HEK293 (cell line): ENCODE results near the gene KLHL14.

ENCODE experiments used
- CTCF ChIA-PET: fragments of 350-600 bp; formaldehyde crosslinking; extraction: SDS; loops from one replicate; lab custom pipeline; 2021; ENCODE audit warnings: antibody characterized with exemption; lab: Yijun Ruan, JAX
- POLR2A ChIA-PET: fragments of 300-600 bp; formaldehyde crosslinking; extraction: SDS; loops from one replicate; lab custom pipeline; 2020; ENCODE audit warnings: antibody characterized with exemption, inconsistent platforms; lab: Yijun Ruan, JAX
- H3K27ac ChIP-seq: fragments of 200-500 bp; sonication (Bioruptor generic); 2 replicates; pipeline ENCODE4 v1.5.1; 2014; ENCODE audit warnings: low read depth, low read length, control low read depth, inconsistent platforms; ENCODE audit errors: extremely low read depth
- H3K36me3 ChIP-seq, 2 experiments: fragments of 200-500 bp in 1 of 2; sonication (Bioruptor generic) in 1 of 2; 1 replicate in 1 of 2; 2 replicates in 1 of 2; pipeline ENCODE4 v1.5.1; 2014 to 2017; ENCODE audit warnings: inconsistent platforms in 2 of 2, low read length in 2 of 2; ENCODE audit not compliant: control insufficient read depth in 2 of 2, insufficient read depth in 1 of 2
- H3K4me1 ChIP-seq: fragments of 200-500 bp; sonication (Bioruptor generic); 2 replicates; pipeline ENCODE4 v1.5.1; 2014; ENCODE audit warnings: mild to moderate bottlenecking, low read length, inconsistent platforms; ENCODE audit not compliant: control insufficient read depth, insufficient read depth
- H3K4me3 ChIP-seq: 2 replicates; pipeline ENCODE4 v1.5.1; 2011; ENCODE audit warnings: low read depth, mild to moderate bottlenecking, control low read depth, low read length, moderate library complexity
- H3K9me3 ChIP-seq: fragments of 200-500 bp; sonication (Bioruptor generic); 2 replicates; pipeline ENCODE4 v1.5.1; 2014; ENCODE audit warnings: low read depth, low read length, inconsistent platforms; ENCODE audit not compliant: control insufficient read depth, insufficient read depth
- GLI4 ChIP-seq: fragments of 450-650 bp; formaldehyde crosslinking; IDR thresholded peaks from 2 replicates; pipeline ENCODE4 v1.5.1; 2016; ENCODE audit warnings: missing biosample characterization, missing genetic modification characterization
- KLF17 ChIP-seq: fragments of 450-650 bp; formaldehyde crosslinking; IDR thresholded peaks from 2 replicates; pipeline ENCODE4 v1.5.1; 2016; ENCODE audit warnings: missing biosample characterization, missing genetic modification characterization
- KLF8 ChIP-seq: fragments of 450-650 bp; formaldehyde crosslinking; IDR thresholded peaks from 2 replicates; pipeline ENCODE4 v1.5.1; 2016; ENCODE audit warnings: missing biosample characterization, missing genetic modification characterization
- REST ChIP-seq: fragments of 450-650 bp; formaldehyde crosslinking; IDR thresholded peaks from 2 replicates; pipeline ENCODE4 v1.5.1; 2016; ENCODE audit warnings: missing biosample characterization, missing genetic modification characterization
- SP3 ChIP-seq: fragments of 450-650 bp; formaldehyde crosslinking; IDR thresholded peaks from 2 replicates; pipeline ENCODE4 v1.5.1; 2016; ENCODE audit warnings: missing biosample characterization, missing genetic modification characterization
- ZBTB20 ChIP-seq: fragments of 450-650 bp; formaldehyde crosslinking; IDR thresholded peaks from 2 replicates; pipeline ENCODE4 v1.5.1; 2016; ENCODE audit warnings: missing biosample characterization, missing genetic modification characterization
- ZBTB49 ChIP-seq: fragments of 450-650 bp; formaldehyde crosslinking; IDR thresholded peaks from 2 replicates; pipeline ENCODE4 v1.5.1; 2016; ENCODE audit warnings: missing biosample characterization, missing genetic modification characterization, low read depth
- ZNF10 ChIP-seq: fragments of 450-650 bp; formaldehyde crosslinking; IDR thresholded peaks from 2 replicates; pipeline ENCODE4 v1.5.1; 2017; ENCODE audit warnings: missing biosample characterization, missing genetic modification characterization
- ZNF114 ChIP-seq: fragments of 450-650 bp; formaldehyde crosslinking; IDR thresholded peaks from 2 replicates; pipeline ENCODE4 v1.5.0; 2017; ENCODE audit warnings: missing biosample characterization, missing genetic modification characterization
- ZNF148 ChIP-seq: fragments of 450-650 bp; formaldehyde crosslinking; IDR thresholded peaks from 2 replicates; pipeline ENCODE4 v1.5.0; 2017; ENCODE audit warnings: missing biosample characterization, missing genetic modification characterization, borderline replicate concordance
- ZNF16 ChIP-seq: fragments of 450-650 bp; formaldehyde crosslinking; IDR thresholded peaks from 2 replicates; pipeline ENCODE4 v1.5.1; 2016; ENCODE audit warnings: low read depth, missing biosample characterization, missing genetic modification characterization
- ZNF169 ChIP-seq: fragments of 450-650 bp; formaldehyde crosslinking; IDR thresholded peaks from 2 replicates; pipeline ENCODE4 v1.5.1; 2016; ENCODE audit warnings: missing biosample characterization, missing genetic modification characterization
- ZNF184 ChIP-seq: fragments of 450-650 bp; IDR thresholded peaks from 2 replicates; pipeline ENCODE4 v1.5.1; 2018; ENCODE audit warnings: missing biosample characterization, mild to moderate bottlenecking, missing genetic modification characterization
- ZNF214 ChIP-seq: fragments of 450-650 bp; formaldehyde crosslinking; IDR thresholded peaks from 2 replicates; pipeline ENCODE4 v1.5.1; 2017; ENCODE audit warnings: missing biosample characterization, mild to moderate bottlenecking, missing genetic modification characterization, borderline replicate concordance
- ZNF280D ChIP-seq: fragments of 450-650 bp; formaldehyde crosslinking; IDR thresholded peaks from 2 replicates; pipeline ENCODE4 v1.5.1; 2016; ENCODE audit warnings: missing biosample characterization, missing genetic modification characterization
- ZNF37A ChIP-seq: fragments of 450-650 bp; IDR thresholded peaks from 2 replicates; pipeline ENCODE4 v1.5.1; 2018; ENCODE audit warnings: missing biosample characterization, missing genetic modification characterization
- ZNF510 ChIP-seq: fragments of 450-650 bp; formaldehyde crosslinking; IDR thresholded peaks from 2 replicates; pipeline ENCODE4 v1.5.1; 2018; ENCODE audit warnings: mild to moderate bottlenecking, missing genetic modification characterization, missing biosample characterization; ENCODE audit not compliant: insufficient replicate concordance
- ZNF555 ChIP-seq: fragments of 450-650 bp; formaldehyde crosslinking; conservative IDR thresholded peaks from 2 replicates; pipeline ENCODE4 v1.5.1; 2017; ENCODE audit warnings: missing biosample characterization, mild to moderate bottlenecking, missing genetic modification characterization, inconsistent platforms
- ZNF639 ChIP-seq: fragments of 450-650 bp; formaldehyde crosslinking; IDR thresholded peaks from 2 replicates; pipeline ENCODE4 v1.5.1; 2016; ENCODE audit warnings: missing biosample characterization, missing genetic modification characterization
- ZNF654 ChIP-seq: fragments of 450-650 bp; formaldehyde crosslinking; IDR thresholded peaks from 2 replicates; pipeline ENCODE4 v1.5.1; 2016; ENCODE audit warnings: low read depth, missing biosample characterization, missing genetic modification characterization
- ZNF677 ChIP-seq: fragments of 450-650 bp; IDR thresholded peaks from 2 replicates; pipeline ENCODE4 v1.5.0; 2018; ENCODE audit warnings: missing biosample characterization, mild to moderate bottlenecking, missing genetic modification characterization, moderate library complexity
- ZNF701 ChIP-seq: fragments of 450-650 bp; formaldehyde crosslinking; IDR thresholded peaks from 2 replicates; pipeline ENCODE4 v1.5.1; 2016; ENCODE audit warnings: missing biosample characterization, missing genetic modification characterization
- ZSCAN16 ChIP-seq: fragments of 450-650 bp; formaldehyde crosslinking; IDR thresholded peaks from 2 replicates; pipeline ENCODE4 v1.5.1; 2016; ENCODE audit warnings: missing biosample characterization, missing genetic modification characterization
- ZSCAN23 ChIP-seq: fragments of 450-650 bp; formaldehyde crosslinking; IDR thresholded peaks from 2 replicates; pipeline ENCODE4 v1.5.1; 2016; ENCODE audit warnings: missing biosample characterization, missing genetic modification characterization

KLHL14 gene

GRCh38 chr18:32672398-32672797 is 100.4 kb downstream of the KLHL14 start (continued):
- TF ChIP-seq ZBTB49 (tag by site-specific recombination), result no peak
- TF ChIP-seq KLF8 (tag by site-specific recombination), result no peak
- no peak for TF ChIP-seq ZNF654 (tag by site-specific recombination)
- TF ChIP-seq ZNF555 (tag by site-specific recombination), result no peak
- no peak for TF ChIP-seq ZNF677 (tag by site-specific recombination)
- no peak for TF ChIP-seq SP3
- no peak for TF ChIP-seq ZNF214
- TF ChIP-seq ZNF280D (tag by site-specific recombination), result no peak
- no peak for TF ChIP-seq ZSCAN23 (tag by site-specific recombination)

- POLR2A ChIA-PET, result no interaction called here
- TF ChIP-seq ZNF184 (tag by site-specific recombination) (no peak), ZSCAN16 (tag by site-specific recombination) (no peak), ZNF16 (tag by site-specific recombination) (no peak), ZNF114 (tag by site-specific recombination) (no peak), ZNF701 (tag by site-specific recombination) (no peak), ZNF510 (tag by site-specific recombination) (no peak), ZNF169 (tag by site-specific recombination) (no peak), ZNF639 (tag by site-specific recombination) (no peak), KLF17 (tag by site-specific recombination) (no peak), ZNF148 (no peak), REST (tag by site-specific recombination) (no peak), ZNF10 (tag by site-specific recombination) (no peak), GLI4 (tag by site-specific recombination) (no peak), ZBTB20 (tag by site-specific recombination) (no peak), ZNF37A (tag by site-specific recombination) (no peak)
Observed at GRCh38 chr18:32670727-32671126, 102.1 kb downstream of the KLHL14 start.

More at GRCh38 chr18:32670727-32671126, 102.1 kb downstream of the KLHL14 start:
- Histone ChIP-seq H3K4me3 (no peak overlapping the region), H3K36me3 (no peaks in the 10 kb centered on the region), H3K27ac (no peak overlapping the region), H3K9me3 (no peaks in the 10 kb centered on the region), H3K4me1 (no peaks in the 10 kb centered on the region)
- CTCF ChIA-PET, result interaction anchor here (0.5 to 1.6 kb wide), 5 partner anchors 12 to 474 kb away, joined by 3 to 5 read pairs (median 3); no protein-coding TSS in a partner anchor
